Spleen (tissue), 7 donors: ENCODE data around the gene BZW1.

ENCODE experiments used
- POLR2A ChIP-seq, 3 donors: fragments of 450-650 bp; IDR thresholded peaks; one replicate each; pipeline ENCODE4 v1.5.1; 2017; ENCODE audit warnings: antibody characterized with exemption in 3 of 3, mild to moderate bottlenecking in 1 of 3
- TF ChIP-seq, protein P1 (sequence below), 11 experiments: fragments of 200-600 bp in 7 of 11; fragments of 450-650 bp in 4 of 11; sonication (generic) in 4 of 11; IDR thresholded peaks in 8 of 11; conservative IDR thresholded peaks in 3 of 11; 1 replicate in 7 of 11; 2 replicates in 4 of 11; pipeline versions ENCODE4 v1.4.0 to v1.8.0; 2016 to 2021; ENCODE audit warnings: antibody characterized with exemption in 11 of 11, inconsistent platforms in 4 of 11, mild to moderate bottlenecking in 1 of 11
- donor health status: DM: no; HTN: no; CAD: no; lungs with moderate emphysema.
- donor health status: DM: no; HTN: no; CAD: no.
- donor health status: DM: no; HTN: no; CAD: no.

DNA sequence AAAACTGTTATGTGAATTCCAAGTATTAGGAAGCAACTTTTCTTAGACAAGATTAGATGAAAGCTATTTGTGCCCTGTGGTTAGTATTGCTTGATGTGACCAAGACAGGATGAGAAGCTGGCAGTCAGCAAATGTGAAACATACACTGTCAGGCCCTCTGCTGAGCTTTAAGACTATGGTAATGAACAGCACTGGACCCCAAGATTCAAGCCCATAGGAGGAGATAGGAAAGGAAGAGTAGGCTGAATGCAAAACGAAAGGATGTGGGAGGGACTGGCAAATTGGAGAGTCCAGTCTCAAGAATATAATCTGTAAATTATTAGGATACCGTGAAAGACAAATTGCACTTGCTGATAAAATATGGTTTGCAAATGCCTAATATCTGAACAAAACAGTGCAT, 16.4 kb downstream of the BZW1 start:
- TF ChIP-seq, protein P1, sequence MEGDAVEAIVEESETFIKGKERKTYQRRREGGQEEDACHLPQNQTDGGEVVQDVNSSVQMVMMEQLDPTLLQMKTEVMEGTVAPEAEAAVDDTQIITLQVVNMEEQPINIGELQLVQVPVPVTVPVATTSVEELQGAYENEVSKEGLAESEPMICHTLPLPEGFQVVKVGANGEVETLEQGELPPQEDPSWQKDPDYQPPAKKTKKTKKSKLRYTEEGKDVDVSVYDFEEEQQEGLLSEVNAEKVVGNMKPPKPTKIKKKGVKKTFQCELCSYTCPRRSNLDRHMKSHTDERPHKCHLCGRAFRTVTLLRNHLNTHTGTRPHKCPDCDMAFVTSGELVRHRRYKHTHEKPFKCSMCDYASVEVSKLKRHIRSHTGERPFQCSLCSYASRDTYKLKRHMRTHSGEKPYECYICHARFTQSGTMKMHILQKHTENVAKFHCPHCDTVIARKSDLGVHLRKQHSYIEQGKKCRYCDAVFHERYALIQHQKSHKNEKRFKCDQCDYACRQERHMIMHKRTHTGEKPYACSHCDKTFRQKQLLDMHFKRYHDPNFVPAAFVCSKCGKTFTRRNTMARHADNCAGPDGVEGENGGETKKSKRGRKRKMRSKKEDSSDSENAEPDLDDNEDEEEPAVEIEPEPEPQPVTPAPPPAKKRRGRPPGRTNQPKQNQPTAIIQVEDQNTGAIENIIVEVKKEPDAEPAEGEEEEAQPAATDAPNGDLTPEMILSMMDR (IDR thresholded peaks at IDR 0.05 in 8 of 11, conservative IDR thresholded peaks at IDR 0.05 in 3 of 11): no peak
- TF ChIP-seq POLR2A (IDR thresholded peaks at IDR 0.05): no peak
